CD14-positive monocyte (primary cell): ENCODE results near the gene AIG1. TPM values are rescaled to one million over a fixed set of nuclear protein-coding genes. Genes with fewer than 3 reads are reported as not detected.

Experiments
- DNase-seq, 3 donors: peaks; one replicate each; pipeline ENCODE4 v3.0.0-alpha.2; 2011 to 2022
- H2AFZ ChIP-seq: 2 replicates; pipeline ENCODE4 v1.6.0; 2012; ENCODE audit warnings: mild to moderate bottlenecking, low read depth, low read length, inconsistent platforms; ENCODE audit not compliant: insufficient read depth, poor library complexity, severe bottlenecking
- H3K27ac ChIP-seq, 2 donors: 1 replicate in 1 of 2; 2 replicates in 1 of 2; pipeline ENCODE4 v1.5.1; 2012 to 2013; ENCODE audit warnings: low read length in 2 of 2, control low read depth in 1 of 2, inconsistent platforms in 1 of 2, low read depth in 1 of 2, mild to moderate bottlenecking in 1 of 2
- H3K27me3 ChIP-seq, 2 donors: one replicate each; pipeline versions ENCODE4 v1.6.0 to v1.6.1; 2011 to 2013; ENCODE audit warnings: low read length in 2 of 2; ENCODE audit not compliant: control insufficient read depth in 2 of 2, insufficient read depth in 2 of 2
- H3K36me3 ChIP-seq, 2 donors: replicated peaks in 1 of 2; 1 replicate in 1 of 2; 2 replicates in 1 of 2; pipeline versions ENCODE4 v1.5.1 to v1.6.1; 2012 to 2013; ENCODE audit warnings: low read length in 2 of 2, control low read depth in 1 of 2, inconsistent platforms in 1 of 2, mild to moderate bottlenecking in 1 of 2; ENCODE audit not compliant: insufficient read depth in 2 of 2, control insufficient read depth in 1 of 2
- H3K4me1 ChIP-seq, 2 donors: 1 replicate in 1 of 2; 2 replicates in 1 of 2; pipeline versions ENCODE4 v1.5.1 to v1.6.1; 2012 to 2013; ENCODE audit warnings: low read length in 2 of 2, control low read depth in 1 of 2, inconsistent platforms in 1 of 2, mild to moderate bottlenecking in 1 of 2, moderate library complexity in 1 of 2; ENCODE audit not compliant: insufficient read depth in 2 of 2, control insufficient read depth in 1 of 2
- H3K4me2 ChIP-seq: replicated peaks from 2 replicates; pipeline ENCODE3; 2012; ENCODE audit warnings: low read length, moderate library complexity, mild to moderate bottlenecking; ENCODE audit not compliant: poor library complexity, severe bottlenecking; ENCODE audit errors: extremely low read depth
- H3K4me3 ChIP-seq, 3 experiments: fragments of 200-600 bp in 1 of 3; sonication (generic) in 1 of 3; replicated peaks in 1 of 3; 1 replicate in 2 of 3; 2 replicates in 1 of 3; pipeline ENCODE4 v1.5.1; 2011 to 2013; ENCODE audit warnings: low read length in 3 of 3, mild to moderate bottlenecking in 3 of 3, control low read depth in 2 of 3, low read depth in 2 of 3, inconsistent platforms in 1 of 3, moderate library complexity in 1 of 3
- H3K79me2 ChIP-seq: 2 replicates; pipeline ENCODE4 v1.6.0; 2012; ENCODE audit warnings: mild to moderate bottlenecking, control low read depth, inconsistent platforms, low read length, moderate library complexity; ENCODE audit not compliant: insufficient read depth
- H3K9ac ChIP-seq: 2 replicates; pipeline ENCODE4 v1.6.0; 2017; ENCODE audit warnings: low read length, mild to moderate bottlenecking; ENCODE audit not compliant: insufficient read depth, poor library complexity, severe bottlenecking
- H3K9me3 ChIP-seq, 2 donors: replicated peaks in 1 of 2; 1 replicate in 1 of 2; 2 replicates in 1 of 2; pipeline versions ENCODE4 v1.5.1 to v1.6.1; 2012 to 2013; ENCODE audit warnings: low read length in 2 of 2, control low read depth in 1 of 2; ENCODE audit not compliant: control insufficient read depth in 1 of 2, insufficient read depth in 1 of 2
- H4K20me1 ChIP-seq: 2 replicates; pipeline ENCODE4 v1.6.0; 2012; ENCODE audit warnings: mild to moderate bottlenecking, low read length, control low read depth, moderate library complexity; ENCODE audit not compliant: insufficient read depth
- H3K27ac Mint-ChIP-seq, 7 donors: one replicate each; pipeline ENCODE4 v1.8.0; 2020; ENCODE audit warnings: mild to moderate bottlenecking in 7 of 7, mixed read lengths in 7 of 7, moderate library complexity in 6 of 7, inconsistent platforms in 2 of 7
- H3K27me3 Mint-ChIP-seq, 3 donors: one replicate each; pipeline ENCODE4 v1.8.0; 2021 to 2022; ENCODE audit warnings: low read depth in 3 of 3, mild to moderate bottlenecking in 3 of 3, mixed read lengths in 3 of 3, moderate library complexity in 3 of 3, inconsistent platforms in 1 of 3
- H3K36me3 Mint-ChIP-seq, 2 donors: one replicate each; pipeline ENCODE4 v1.8.0; 2020; ENCODE audit warnings: mixed read lengths in 2 of 2, inconsistent platforms in 1 of 2, mild to moderate bottlenecking in 1 of 2
- H3K4me1 Mint-ChIP-seq: one replicate; pipeline ENCODE4 v1.8.0; 2020; ENCODE audit warnings: mild to moderate bottlenecking, mixed read lengths
- H3K4me3 Mint-ChIP-seq, 2 donors: one replicate each; pipeline ENCODE4 v1.8.0; 2020; ENCODE audit warnings: mild to moderate bottlenecking in 2 of 2, mixed read lengths in 2 of 2, moderate library complexity in 1 of 2
- H3K9me3 Mint-ChIP-seq, 7 donors: one replicate each; pipeline ENCODE4 v1.8.0; 2020 to 2022; ENCODE audit warnings: mixed read lengths in 7 of 7, mild to moderate bottlenecking in 6 of 7, moderate library complexity in 6 of 7, inconsistent platforms in 2 of 7
- WGBS: methylation state at CpG from one replicate; pipeline ENCODE4 v1.1.5; 2013; ENCODE audit warnings: missing lambda C conversion rate; ENCODE audit not compliant: insufficient coverage; 5-methylcytosine and 5-hydroxymethylcytosine counted together
- intact Hi-C, 2 donors: fragments of 100-400 bp; cut with micrococcal nuclease; formaldehyde crosslinking; loops; one replicate each; pipeline versions ENCODE4 v1.15.0 to v1.15.1; 2023
- polyA plus RNA-seq, 3 donors: library from polyadenylated mRNA; depleted of rRNA in 1 of 3; unstranded in 2 of 3; stranded (reverse) in 1 of 3; fragments of 300-500 nt in 2 of 3; fragments of >200 nt in 1 of 3; fragmentation: Illumina TruSeq in 2 of 3; gene quantifications; 1 replicate in 2 of 3; 2 replicates in 1 of 3; pipeline ENCODE4 v1.2.3, GENCODE V29; 2012 to 2021
- TF ChIP-seq, protein P1 (sequence below): fragments of 200-600 bp; IDR thresholded peaks from one replicate; pipeline ENCODE4 v1.8.0; 2022; ENCODE audit warnings: antibody characterized with exemption, mild to moderate bottlenecking

Gene AIG1
- polyA plus RNA-seq, 3 donors: 6.7 to 7.6 (median 6.8) TPM

GRCh38 chr6:143197377-143197776 is 136.7 kb downstream of the AIG1 start:
- no peak for DNase-seq
- TF ChIP-seq, protein P1, sequence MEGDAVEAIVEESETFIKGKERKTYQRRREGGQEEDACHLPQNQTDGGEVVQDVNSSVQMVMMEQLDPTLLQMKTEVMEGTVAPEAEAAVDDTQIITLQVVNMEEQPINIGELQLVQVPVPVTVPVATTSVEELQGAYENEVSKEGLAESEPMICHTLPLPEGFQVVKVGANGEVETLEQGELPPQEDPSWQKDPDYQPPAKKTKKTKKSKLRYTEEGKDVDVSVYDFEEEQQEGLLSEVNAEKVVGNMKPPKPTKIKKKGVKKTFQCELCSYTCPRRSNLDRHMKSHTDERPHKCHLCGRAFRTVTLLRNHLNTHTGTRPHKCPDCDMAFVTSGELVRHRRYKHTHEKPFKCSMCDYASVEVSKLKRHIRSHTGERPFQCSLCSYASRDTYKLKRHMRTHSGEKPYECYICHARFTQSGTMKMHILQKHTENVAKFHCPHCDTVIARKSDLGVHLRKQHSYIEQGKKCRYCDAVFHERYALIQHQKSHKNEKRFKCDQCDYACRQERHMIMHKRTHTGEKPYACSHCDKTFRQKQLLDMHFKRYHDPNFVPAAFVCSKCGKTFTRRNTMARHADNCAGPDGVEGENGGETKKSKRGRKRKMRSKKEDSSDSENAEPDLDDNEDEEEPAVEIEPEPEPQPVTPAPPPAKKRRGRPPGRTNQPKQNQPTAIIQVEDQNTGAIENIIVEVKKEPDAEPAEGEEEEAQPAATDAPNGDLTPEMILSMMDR: no peak
- no peak overlapping the region for H2AFZ ChIP-seq

GRCh38 chr6:143198312-143198711 is 137.6 kb downstream of the AIG1 start:
- no peak for DNase-seq
- intact Hi-C loops: no loop called here
- H3K27me3 ChIP-seq: no peaks in the 10 kb centered on the region
- H3K9me3 ChIP-seq: no peaks in the 10 kb centered on the region
- H3K9ac ChIP-seq: no peak overlapping the region
- H3K4me2 ChIP-seq: no peak overlapping the region
- Mint-ChIP-seq H3K27me3 (peaks cover 0 to 3% (median 0%) of the 10 kb centered on the region in 3 donors), H3K36me3 (no peaks in the 10 kb centered on the region), H3K4me1 (peaks cover 7% of the 10 kb centered on the region), H3K27ac (peak overlapping the region in 2 of 7 donors; percentile 17 to 39), H3K9me3 (peaks cover 0 to 4% (median under 1%) of the 10 kb centered on the region in 7 donors), H3K4me3 (no peak overlapping the region)
- 100% methylated on average over 1 of the region's 5 CpGs for whole genome bisulfite sequencing
- no peak overlapping the region for H3K27ac ChIP-seq
- TF ChIP-seq, protein P1: no peak
- H3K4me3 ChIP-seq: no peak overlapping the region
- H4K20me1 ChIP-seq: no peaks in the 10 kb centered on the region
- peaks cover 4 to 9% of the 10 kb centered on the region in 2 donors for H3K4me1 ChIP-seq
- no peak overlapping the region for H2AFZ ChIP-seq
- no peaks in the 10 kb centered on the region for H3K36me3 ChIP-seq
- H3K79me2 ChIP-seq: no peaks in the 10 kb centered on the region

More at GRCh38 chr6:143197377-143197776, 136.7 kb downstream of the AIG1 start:
- Histone ChIP-seq H3K4me2 (no peak overlapping the region), H4K20me1 (no peaks in the 10 kb centered on the region), H3K4me1 (peaks cover 4 to 9% of the 10 kb centered on the region in 2 donors), H3K36me3 (no peaks in the 10 kb centered on the region), H3K27ac (no peak overlapping the region), H3K79me2 (no peaks in the 10 kb centered on the region), H3K27me3 (no peaks in the 10 kb centered on the region), H3K9me3 (no peaks in the 10 kb centered on the region), H3K4me3 (no peak overlapping the region), H3K9ac (no peak overlapping the region)
- intact Hi-C loops: no loop called here
- peaks cover 0 to 2% (median 0%) of the 10 kb centered on the region in 7 donors for H3K9me3 Mint-ChIP-seq
- H3K27me3 Mint-ChIP-seq: peaks cover 0 to 3% (median 0%) of the 10 kb centered on the region in 3 donors
- no peak overlapping the region for H3K4me3 Mint-ChIP-seq
- H3K36me3 Mint-ChIP-seq: no peaks in the 10 kb centered on the region
- peaks cover 7% of the 10 kb centered on the region for H3K4me1 Mint-ChIP-seq
- no peak overlapping the region for H3K27ac Mint-ChIP-seq
